Suprapubic skin (tissue), 4 donors: ENCODE data around the gene BAIAP2.

Experiments
- EP300 ChIP-seq: sonication (generic); formaldehyde crosslinking; IDR thresholded peaks from one replicate; pipeline ENCODE4 v1.6.1; 2017; ENCODE audit warnings: antibody characterized with exemption
- POLR2A ChIP-seq, 2 donors: fragments of 450-650 bp; IDR thresholded peaks; one replicate each; pipeline ENCODE4 v1.6.1; 2017; ENCODE audit warnings: antibody characterized with exemption in 2 of 2, mild to moderate bottlenecking in 2 of 2, moderate library complexity in 2 of 2
- POLR2AphosphoS5 ChIP-seq, 3 donors: sonication (generic); formaldehyde crosslinking; IDR thresholded peaks; one replicate each; pipeline ENCODE4 v1.6.1; 2017; ENCODE audit warnings: antibody characterized with exemption in 3 of 3
- TF ChIP-seq, protein P1 (sequence below), 2 donors: fragments of 200-600 bp in 1 of 2; fragments of 450-650 bp in 1 of 2; sonication (generic) in 1 of 2; IDR thresholded peaks; one replicate each; pipeline ENCODE4 v1.5.1; 2016 to 2019; ENCODE audit warnings: antibody characterized with exemption in 2 of 2, mild to moderate bottlenecking in 1 of 2, moderate library complexity in 1 of 2

DNA sequence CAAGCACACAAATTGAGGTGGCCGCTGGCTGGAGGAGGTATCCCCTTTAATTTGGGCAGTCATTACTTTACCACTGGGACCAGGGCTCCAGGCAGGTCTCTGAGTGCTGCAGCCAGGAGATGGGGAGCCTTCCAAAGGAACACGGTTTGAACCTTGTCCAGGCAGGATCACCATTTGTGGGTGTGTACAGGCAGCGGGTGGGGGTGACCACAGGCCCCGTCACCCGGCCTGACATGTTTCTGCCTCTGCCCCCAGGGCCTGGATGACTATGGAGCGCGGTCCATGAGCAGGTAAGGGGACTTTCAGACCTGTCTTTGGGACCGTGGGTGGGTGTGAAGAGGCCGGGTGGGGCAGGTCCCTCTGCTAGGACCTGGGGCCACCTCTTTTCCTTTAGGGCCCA is 73.3 kb downstream of the BAIAP2 start:
- TF ChIP-seq POLR2A (IDR thresholded peaks at IDR 0.05) = no peak
- TF ChIP-seq, protein P1, sequence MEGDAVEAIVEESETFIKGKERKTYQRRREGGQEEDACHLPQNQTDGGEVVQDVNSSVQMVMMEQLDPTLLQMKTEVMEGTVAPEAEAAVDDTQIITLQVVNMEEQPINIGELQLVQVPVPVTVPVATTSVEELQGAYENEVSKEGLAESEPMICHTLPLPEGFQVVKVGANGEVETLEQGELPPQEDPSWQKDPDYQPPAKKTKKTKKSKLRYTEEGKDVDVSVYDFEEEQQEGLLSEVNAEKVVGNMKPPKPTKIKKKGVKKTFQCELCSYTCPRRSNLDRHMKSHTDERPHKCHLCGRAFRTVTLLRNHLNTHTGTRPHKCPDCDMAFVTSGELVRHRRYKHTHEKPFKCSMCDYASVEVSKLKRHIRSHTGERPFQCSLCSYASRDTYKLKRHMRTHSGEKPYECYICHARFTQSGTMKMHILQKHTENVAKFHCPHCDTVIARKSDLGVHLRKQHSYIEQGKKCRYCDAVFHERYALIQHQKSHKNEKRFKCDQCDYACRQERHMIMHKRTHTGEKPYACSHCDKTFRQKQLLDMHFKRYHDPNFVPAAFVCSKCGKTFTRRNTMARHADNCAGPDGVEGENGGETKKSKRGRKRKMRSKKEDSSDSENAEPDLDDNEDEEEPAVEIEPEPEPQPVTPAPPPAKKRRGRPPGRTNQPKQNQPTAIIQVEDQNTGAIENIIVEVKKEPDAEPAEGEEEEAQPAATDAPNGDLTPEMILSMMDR (IDR thresholded peaks at IDR 0.05) = no peak
- TF ChIP-seq POLR2AphosphoS5 (IDR thresholded peaks at IDR 0.05) = no peak
- no peak for TF ChIP-seq EP300
